Superior temporal gyrus (tissue), 1 donor: ENCODE results near the gene MRTFA.
A peak's percentile ranks its signal among the peaks of the same experiment; 100 is the strongest.

Source experiments
- DNase-seq: peaks from one replicate; pipeline ENCODE4 v3.0.0-alpha.2; 2016; ENCODE audit errors: extremely low spot score

MRTFA gene

GRCh38 chr22:40428796-40429195 is 207.7 kb downstream of the MRTFA start:
- DNase-seq, result no peak

GRCh38 chr22:40426594-40427333 is 209.8 kb downstream of the MRTFA start:
- peak; percentile 95 for DNase-seq

GRCh38 chr22:40425082-40425481 is 211.4 kb downstream of the MRTFA start:
- DNase-seq, result no peak

- no peak for DNase-seq
These were observed 212.5 kb downstream of the MRTFA start for GRCh38 chr22:40423882-40424640.

- no peak for DNase-seq
These were observed 213.2 kb downstream of the MRTFA start for GRCh38 chr22:40423310-40423688.

- DNase-seq, result no peak
These were observed 213.8 kb downstream of the MRTFA start for GRCh38 chr22:40422558-40423309.

GRCh38 chr22:40421941-40422340 is 214.6 kb downstream of the MRTFA start:
- DNase-seq, result no peak

GRCh38 chr22:40421082-40421350 is 215.5 kb downstream of the MRTFA start:
- DNase-seq, result no peak

GRCh38 chr22:40420341-40421081 is 216.0 kb downstream of the MRTFA start:
- DNase-seq, result no peak

GRCh38 chr22:40419718-40420117 is 216.8 kb downstream of the MRTFA start:
- no peak for DNase-seq

GRCh38 chr22:40418366-40419201 is 217.9 kb downstream of the MRTFA start:
- no peak for DNase-seq

GRCh38 chr22:40417881-40418280 is 218.6 kb downstream of the MRTFA start:
- DNase-seq, result no peak

GRCh38 chr22:40417041-40417440 is 219.5 kb downstream of the MRTFA start:
- no peak for DNase-seq

- DNase-seq, result no peak
These were observed 219.9 kb downstream of the MRTFA start for GRCh38 chr22:40416636-40417035.

- DNase-seq, result no peak
These were observed 220.3 kb downstream of the MRTFA start for GRCh38 chr22:40416267-40416570.

- no peak for DNase-seq
These were observed 220.8 kb downstream of the MRTFA start for GRCh38 chr22:40415531-40416266.

- no peak for DNase-seq
These were observed 221.5 kb downstream of the MRTFA start for GRCh38 chr22:40414838-40415505.

- DNase-seq, result no peak
These were observed 222.2 kb downstream of the MRTFA start for GRCh38 chr22:40414311-40414710.

GRCh38 chr22:40413873-40414272 is 222.6 kb downstream of the MRTFA start:
- DNase-seq, result no peak

- DNase-seq, result no peak
These were observed 224.1 kb downstream of the MRTFA start for GRCh38 chr22:40412441-40412840.
